Panc1 (cell line): ENCODE results near the gene CDC45. TPM values are rescaled to one million over a fixed set of nuclear protein-coding genes. Genes with fewer than 3 reads are reported as not detected.

ENCODE experiments used
- ATAC-seq: fragments of 200-7000 bp; cut with Tn5 transposase; 2 replicates; pipeline ENCODE4 v1.9.1; 2020; ENCODE audit warnings: mild to moderate bottlenecking, moderate library complexity
- BruUV-seq: library from RNA; stranded (reverse); fragments of 400-500 nt; replicated peaks from 2 replicates; lab custom pipeline; 2021; lab: Mats Ljungman, UMichigan
- CTCF ChIA-PET: fragments of 300-600 bp; sonication (Branson Sonifier 250); formaldehyde crosslinking; loops from one replicate; lab custom pipeline; 2022; ENCODE audit warnings: antibody characterized with exemption; lab: Charles Lee
- POLR2A ChIA-PET: fragments of 300-600 bp; sonication (Branson Sonifier 250); formaldehyde crosslinking; loops from one replicate; lab custom pipeline; 2022; ENCODE audit warnings: antibody characterized with exemption; lab: Charles Lee
- DNase-seq: peaks from one replicate; pipeline ENCODE4 v3.0.0-alpha.2; 2010; ENCODE audit warnings: low read depth, low spot score
- H3K27ac ChIP-seq: 2 replicates; pipeline ENCODE4 v1.5.1; 2011; ENCODE audit warnings: mild to moderate bottlenecking, low read length, inconsistent platforms
- H3K27me3 ChIP-seq: fragments of 200-500 bp; sonication (Bioruptor generic); 2 replicates; pipeline ENCODE4 v1.6.0; 2014; ENCODE audit warnings: low read length, inconsistent platforms; ENCODE audit not compliant: control insufficient read depth, insufficient read depth
- H3K36me3 ChIP-seq: fragments of 200-500 bp; sonication (Bioruptor generic); 2 replicates; pipeline ENCODE4 v1.5.1; 2014; ENCODE audit warnings: inconsistent platforms, mild to moderate bottlenecking, low read length, moderate library complexity; ENCODE audit not compliant: control insufficient read depth, insufficient read depth
- H3K4me1 ChIP-seq: 2 replicates; pipeline ENCODE4 v1.5.1; 2011; ENCODE audit warnings: inconsistent platforms, mild to moderate bottlenecking, low read length, moderate library complexity; ENCODE audit not compliant: control insufficient read depth, insufficient read depth
- H3K4me3 ChIP-seq, 2 experiments: 2 replicates each; pipeline ENCODE4 v1.5.1; 2011 to 2012; ENCODE audit warnings: low read depth in 2 of 2, low read length in 2 of 2, mild to moderate bottlenecking in 2 of 2, inconsistent platforms in 1 of 2, moderate library complexity in 1 of 2
- H3K9me3 ChIP-seq: fragments of 200-500 bp; sonication (Bioruptor generic); 2 replicates; pipeline ENCODE4 v1.5.1; 2014; ENCODE audit warnings: low read depth, mild to moderate bottlenecking, inconsistent platforms, low read length, moderate library complexity; ENCODE audit not compliant: control insufficient read depth, insufficient read depth
- CTCF ChIP-seq: fragments of 450-650 bp; IDR thresholded peaks from 2 replicates; pipeline ENCODE4 v1.5.1; 2017; ENCODE audit warnings: mild to moderate bottlenecking
- POLR2AphosphoS5 ChIP-seq: IDR thresholded peaks from 2 replicates; pipeline ENCODE4 v1.6.1; 2012; ENCODE audit warnings: mild to moderate bottlenecking, low read depth, low read length, moderate library complexity
- SIN3A ChIP-seq: IDR thresholded peaks from 2 replicates; pipeline ENCODE4 v1.6.1; 2012; ENCODE audit warnings: low read depth, mild to moderate bottlenecking, low read length, moderate library complexity, borderline replicate concordance; ENCODE audit not compliant: insufficient read depth
- TCF7L2 ChIP-seq: IDR thresholded peaks from 2 replicates; pipeline ENCODE4 v1.6.1; 2011; ENCODE audit warnings: mild to moderate bottlenecking, low read depth, low read length, inconsistent platforms
- in situ Hi-C: cut with HindIII; loops from 2 replicates; pipeline ENCODE4 v1.10.0; 2016; ENCODE audit warnings: low sequenced_read_pairs, low pct_unique_long_range_greater_than_20kb
- intact Hi-C: fragments of 100-400 bp; cut with micrococcal nuclease; formaldehyde crosslinking; loops from one replicate; pipeline ENCODE4 v1.10.0; 2022; ENCODE audit not compliant: unreplicated experiment
- total RNA-seq: library from RNA; stranded (reverse); gene quantifications from one replicate; pipeline ENCODE4 v1.2.1, GENCODE V29; 2021; ENCODE audit not compliant: unreplicated experiment
- TF ChIP-seq, protein P1 (sequence below), 2 experiments: IDR thresholded peaks; 2 replicates each; pipeline ENCODE4 v1.6.1; 2011 to 2012; ENCODE audit warnings: low read depth in 2 of 2, control low read depth in 1 of 2, low read length in 1 of 2, mild to moderate bottlenecking in 1 of 2, moderate library complexity in 1 of 2; ENCODE audit not compliant: insufficient read depth in 1 of 2

The CDC45 gene
- total RNA-seq, 1 experiment from 2014 or later, result 26.1 TPM

- TF ChIP-seq CTCF, result no peak
- POLR2A ChIA-PET, result interaction anchor here (0.6 kb wide), 2 partner anchors 14 to 161 kb away, joined by 3 to 4 read pairs; no protein-coding TSS in a partner anchor
Measured at GRCh38 chr22:19478045-19478900, 1.4 kb upstream of the CDC45 start.

GRCh38 chr22:19478901-19479354 lies 792 bp upstream of the CDC45 start, which contains the start of gene UFD1:
UFD1 (minus strand) TSS chr22:19479193; CDS start chr22:19479085, 108 bp downstream.
- DNase-seq, result no peak
- peak; percentile 82 for ATAC-seq
- in situ Hi-C loops (no loop called here), intact Hi-C loops (no loop called here)
- Histone ChIP-seq H3K9me3 (no peaks in the 10 kb centered on the region), H3K36me3 (peaks cover 3% of the 10 kb centered on the region), H3K4me3 (peak within 1 kb of the TSS; percentile 89 to 93), H3K27me3 (no peaks in the 10 kb centered on the region), H3K27ac (peak within 1 kb of the TSS; percentile 100), H3K4me1 (peaks cover 3% of the 10 kb centered on the region; the same call in 1 of the 2 replicates)
- TF ChIP-seq, protein P1, sequence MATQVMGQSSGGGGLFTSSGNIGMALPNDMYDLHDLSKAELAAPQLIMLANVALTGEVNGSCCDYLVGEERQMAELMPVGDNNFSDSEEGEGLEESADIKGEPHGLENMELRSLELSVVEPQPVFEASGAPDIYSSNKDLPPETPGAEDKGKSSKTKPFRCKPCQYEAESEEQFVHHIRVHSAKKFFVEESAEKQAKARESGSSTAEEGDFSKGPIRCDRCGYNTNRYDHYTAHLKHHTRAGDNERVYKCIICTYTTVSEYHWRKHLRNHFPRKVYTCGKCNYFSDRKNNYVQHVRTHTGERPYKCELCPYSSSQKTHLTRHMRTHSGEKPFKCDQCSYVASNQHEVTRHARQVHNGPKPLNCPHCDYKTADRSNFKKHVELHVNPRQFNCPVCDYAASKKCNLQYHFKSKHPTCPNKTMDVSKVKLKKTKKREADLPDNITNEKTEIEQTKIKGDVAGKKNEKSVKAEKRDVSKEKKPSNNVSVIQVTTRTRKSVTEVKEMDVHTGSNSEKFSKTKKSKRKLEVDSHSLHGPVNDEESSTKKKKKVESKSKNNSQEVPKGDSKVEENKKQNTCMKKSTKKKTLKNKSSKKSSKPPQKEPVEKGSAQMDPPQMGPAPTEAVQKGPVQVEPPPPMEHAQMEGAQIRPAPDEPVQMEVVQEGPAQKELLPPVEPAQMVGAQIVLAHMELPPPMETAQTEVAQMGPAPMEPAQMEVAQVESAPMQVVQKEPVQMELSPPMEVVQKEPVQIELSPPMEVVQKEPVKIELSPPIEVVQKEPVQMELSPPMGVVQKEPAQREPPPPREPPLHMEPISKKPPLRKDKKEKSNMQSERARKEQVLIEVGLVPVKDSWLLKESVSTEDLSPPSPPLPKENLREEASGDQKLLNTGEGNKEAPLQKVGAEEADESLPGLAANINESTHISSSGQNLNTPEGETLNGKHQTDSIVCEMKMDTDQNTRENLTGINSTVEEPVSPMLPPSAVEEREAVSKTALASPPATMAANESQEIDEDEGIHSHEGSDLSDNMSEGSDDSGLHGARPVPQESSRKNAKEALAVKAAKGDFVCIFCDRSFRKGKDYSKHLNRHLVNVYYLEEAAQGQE (IDR thresholded peaks at IDR 0.05; ENCODE audit: insufficient read depth in 1 of 2, low read depth in 2 of 2, low read length in 1 of 2), result no peak
- TF ChIP-seq POLR2AphosphoS5 (peak; percentile 59; the same call in 1 of the 2 replicates), CTCF (no peak), TCF7L2 (no peak), SIN3A (no peak)
- ChIA-PET CTCF (no interaction called here), POLR2A (interaction anchor here (0.6 kb wide), 1 partner anchor 15 kb away, joined by 3 read pairs; no protein-coding TSS in a partner anchor)
- BruUV-seq, result no TSS peak

More at GRCh38 chr22:19478045-19478900, 1.4 kb upstream of the CDC45 start:
- Histone ChIP-seq H3K4me3 (peak overlapping the region; percentile 89 to 93), H3K27ac (peak overlapping the region; percentile 100), H3K27me3 (no peaks in the 10 kb centered on the region), H3K4me1 (peaks cover 3% of the 10 kb centered on the region; the same call in 1 of the 2 replicates), H3K36me3 (peaks cover 3% of the 10 kb centered on the region), H3K9me3 (no peaks in the 10 kb centered on the region)
- DNase-seq, result no peak
- ATAC-seq, result no peak
- BruUV-seq, result TSS peak; percentile 76
- in situ Hi-C loops, result no loop called here
- CTCF ChIA-PET, result no interaction called here
- intact Hi-C loops, result no loop called here
